HG03342 (cell line): ENCODE results near the gene RNU7-1.

Experiments used
- ATAC-seq: cut with Tn5 transposase; IDR thresholded peaks from one replicate; pipeline ENCODE4 v1.9.1; 2021; ENCODE audit warnings: mild to moderate bottlenecking, moderate library complexity; ENCODE audit not compliant: unreplicated experiment

Gene RNU7-1

DNA sequence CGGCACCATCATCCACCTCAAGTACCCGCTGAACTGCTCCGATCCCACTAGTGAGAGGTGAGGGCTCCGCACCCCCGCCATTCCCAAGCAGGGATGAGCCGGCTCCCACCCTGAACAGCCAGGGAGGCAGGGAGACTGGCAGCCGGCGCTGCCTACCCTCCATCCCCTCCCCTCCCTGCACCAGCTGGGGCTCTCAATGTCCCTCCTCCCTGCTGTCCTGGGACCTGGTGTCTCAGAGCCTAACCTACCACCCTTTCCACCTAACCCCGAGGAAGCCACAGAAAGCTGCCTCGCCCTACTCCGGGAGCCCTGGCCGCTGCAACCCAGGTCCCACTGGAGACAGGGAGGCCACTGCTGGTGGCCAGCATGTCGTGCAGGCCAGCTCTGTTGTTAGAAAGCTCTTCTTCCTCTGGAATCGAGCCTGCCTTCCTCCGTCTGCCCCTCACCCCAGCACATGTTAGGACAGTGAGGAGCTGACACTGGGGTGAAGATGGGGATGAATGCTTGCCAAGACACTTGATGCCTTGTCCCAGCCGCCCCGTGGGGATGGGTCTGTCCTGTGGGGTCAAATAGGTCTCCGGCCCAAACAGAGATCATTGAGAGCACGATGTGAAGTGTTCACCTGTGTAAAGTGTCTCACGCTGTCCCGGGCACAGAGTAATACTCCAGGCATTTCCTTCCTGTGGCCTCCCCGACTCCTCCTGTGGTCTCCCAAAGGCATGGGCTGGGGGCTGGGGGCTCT, 8.7 kb downstream of the RNU7-1 start:
- no peak for ATAC-seq

DNA sequence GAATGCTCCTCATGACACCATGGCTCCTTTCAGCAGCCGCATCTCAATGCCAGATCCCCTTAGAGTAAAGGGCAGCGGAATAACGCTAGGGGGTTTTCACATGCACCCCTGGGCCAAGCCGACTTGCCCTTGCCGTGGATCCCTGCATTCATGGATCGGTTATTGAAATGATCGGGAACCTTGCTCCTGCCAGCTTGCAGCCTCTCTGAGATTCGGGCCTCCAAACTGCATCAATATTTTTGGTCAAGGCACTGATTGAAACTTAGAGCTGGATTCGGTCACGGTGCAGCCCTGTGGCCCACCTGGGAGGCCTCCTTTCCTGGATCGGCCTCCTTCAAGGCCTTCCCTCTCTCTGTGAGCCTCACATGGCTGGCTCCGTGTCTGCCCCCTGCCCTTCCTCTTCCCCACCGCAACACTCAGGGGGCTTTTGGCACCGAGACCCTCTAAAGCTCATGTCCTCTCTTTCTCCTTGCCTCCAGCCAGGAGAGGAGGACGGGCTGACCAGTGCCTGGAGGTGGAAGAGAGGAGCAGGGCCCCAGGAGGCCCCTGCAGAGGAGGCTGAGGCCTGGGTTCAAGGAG, 9.3 kb downstream of the RNU7-1 start:
- ATAC-seq, result no peak

DNA sequence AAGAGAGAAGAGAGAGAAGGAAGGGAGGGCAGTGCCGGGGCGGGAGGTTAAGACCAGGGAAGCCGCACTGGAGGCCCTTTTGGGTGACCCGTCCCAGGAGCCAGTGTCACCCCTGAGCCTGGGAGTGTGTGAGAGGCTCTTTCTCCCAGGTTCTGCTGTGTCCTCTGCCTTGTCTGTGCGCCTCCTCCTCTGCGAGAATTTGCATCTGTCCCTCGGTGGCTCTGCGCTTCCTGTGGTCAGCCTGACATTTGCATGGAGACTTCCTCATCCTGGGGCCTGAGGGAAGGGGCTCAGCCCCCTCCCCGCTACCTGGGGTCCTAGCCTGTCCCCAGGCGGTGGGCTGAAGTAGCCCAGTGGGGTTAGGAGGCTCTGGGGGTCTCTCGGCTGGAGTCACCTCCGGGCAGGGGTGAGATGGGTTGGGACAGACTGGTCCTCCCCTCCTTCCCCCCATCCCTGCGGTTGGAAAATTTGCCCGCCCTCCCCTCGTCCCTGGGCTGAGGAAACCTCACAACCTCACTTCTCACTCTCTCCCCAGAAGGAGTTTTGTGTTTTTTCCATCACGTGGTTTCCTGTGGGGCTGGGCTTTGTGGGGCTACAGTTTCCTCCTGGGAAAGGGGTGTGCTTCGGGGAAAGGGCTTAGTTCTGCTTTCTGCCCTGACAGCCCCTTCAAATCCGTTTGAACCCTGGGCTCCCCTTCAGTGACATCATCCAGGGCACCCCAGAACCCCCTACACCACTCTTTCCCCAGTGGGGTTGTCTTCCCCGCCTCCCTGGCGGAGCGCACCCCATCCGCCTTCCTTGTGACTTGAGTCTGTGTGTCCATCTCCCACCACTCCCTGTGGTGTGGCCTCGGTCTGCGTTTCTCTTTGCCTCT, 10.1 kb downstream of the RNU7-1 start:
- ATAC-seq, result peak; percentile 50

GRCh38 chr12:6954316-6955107, 10.9 kb downstream of the RNU7-1 start:
- no peak for ATAC-seq

- ATAC-seq, result no peak
These were observed 11.7 kb downstream of the RNU7-1 start for GRCh38 chr12:6955108-6956020.

GRCh38 chr12:6956021-6956727, 12.6 kb downstream of the RNU7-1 start:
- ATAC-seq, result no peak

GRCh38 chr12:6957151-6957701, 13.6 kb downstream of the RNU7-1 start:
- ATAC-seq, result no peak

DNA sequence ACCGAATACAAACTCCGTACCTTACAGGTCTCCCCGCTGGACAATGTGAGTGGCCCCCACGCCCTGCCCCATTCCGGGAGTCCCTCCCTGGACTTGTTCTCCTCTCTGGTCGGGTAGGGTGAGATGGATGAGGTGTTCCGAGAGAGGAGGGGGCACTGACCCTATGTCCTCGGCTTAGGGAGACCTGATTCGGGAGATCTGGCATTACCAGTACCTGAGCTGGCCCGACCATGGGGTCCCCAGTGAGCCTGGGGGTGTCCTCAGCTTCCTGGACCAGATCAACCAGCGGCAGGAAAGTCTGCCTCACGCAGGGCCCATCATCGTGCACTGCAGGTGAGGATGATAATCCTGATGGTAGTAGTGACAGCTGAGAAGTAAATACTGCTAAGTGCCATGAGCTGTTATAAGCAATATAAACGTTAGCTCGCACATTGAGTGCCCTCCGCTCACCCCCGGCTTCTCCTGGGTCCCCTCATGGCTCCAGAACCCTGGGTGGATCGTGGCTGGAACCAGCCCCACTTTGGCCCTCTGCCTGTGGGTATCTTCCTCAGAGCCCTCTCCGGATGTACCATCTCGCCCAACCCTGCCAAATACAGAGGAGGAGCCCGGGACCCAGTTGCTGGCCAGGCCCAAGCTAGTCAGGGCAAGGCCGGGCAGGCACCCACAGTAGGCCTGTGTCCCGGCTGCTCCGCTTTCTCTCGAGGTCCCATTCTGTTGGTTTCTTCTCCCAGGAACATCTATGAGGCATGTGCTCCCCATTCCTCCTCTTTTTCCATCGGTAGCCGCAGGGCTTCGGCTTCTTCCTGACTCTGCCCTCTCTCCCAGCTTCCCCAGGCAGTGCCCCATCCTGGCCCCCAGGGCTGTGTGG, 14.4 kb downstream of the RNU7-1 start:
- ATAC-seq, result no peak

DNA sequence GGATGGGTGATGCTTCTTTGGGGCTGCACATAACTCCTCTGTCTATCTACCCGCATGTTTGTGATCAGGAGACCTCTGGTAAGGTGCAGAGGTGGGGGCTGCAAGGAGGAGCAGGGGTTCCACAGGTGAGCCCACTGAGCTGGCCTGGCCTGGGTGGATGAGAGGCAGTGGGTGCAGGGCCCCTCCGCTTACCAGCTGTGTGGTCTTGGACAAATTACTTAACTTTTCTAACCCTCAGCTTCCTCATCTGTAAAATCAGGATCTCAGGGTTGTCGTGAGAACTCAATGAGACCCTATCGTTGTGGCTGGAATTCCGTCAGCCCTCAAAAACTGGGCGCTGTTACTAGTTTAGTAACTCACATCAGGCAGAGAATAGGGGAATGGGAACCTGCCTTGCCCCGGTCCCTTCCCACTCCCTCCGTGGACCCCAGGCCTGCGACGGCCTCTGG, 15.0 kb downstream of the RNU7-1 start:
- ATAC-seq, result no peak

- peak; percentile 59 for ATAC-seq
These were observed 15.6 kb downstream of the RNU7-1 start for GRCh38 chr12:6959058-6959804.

DNA sequence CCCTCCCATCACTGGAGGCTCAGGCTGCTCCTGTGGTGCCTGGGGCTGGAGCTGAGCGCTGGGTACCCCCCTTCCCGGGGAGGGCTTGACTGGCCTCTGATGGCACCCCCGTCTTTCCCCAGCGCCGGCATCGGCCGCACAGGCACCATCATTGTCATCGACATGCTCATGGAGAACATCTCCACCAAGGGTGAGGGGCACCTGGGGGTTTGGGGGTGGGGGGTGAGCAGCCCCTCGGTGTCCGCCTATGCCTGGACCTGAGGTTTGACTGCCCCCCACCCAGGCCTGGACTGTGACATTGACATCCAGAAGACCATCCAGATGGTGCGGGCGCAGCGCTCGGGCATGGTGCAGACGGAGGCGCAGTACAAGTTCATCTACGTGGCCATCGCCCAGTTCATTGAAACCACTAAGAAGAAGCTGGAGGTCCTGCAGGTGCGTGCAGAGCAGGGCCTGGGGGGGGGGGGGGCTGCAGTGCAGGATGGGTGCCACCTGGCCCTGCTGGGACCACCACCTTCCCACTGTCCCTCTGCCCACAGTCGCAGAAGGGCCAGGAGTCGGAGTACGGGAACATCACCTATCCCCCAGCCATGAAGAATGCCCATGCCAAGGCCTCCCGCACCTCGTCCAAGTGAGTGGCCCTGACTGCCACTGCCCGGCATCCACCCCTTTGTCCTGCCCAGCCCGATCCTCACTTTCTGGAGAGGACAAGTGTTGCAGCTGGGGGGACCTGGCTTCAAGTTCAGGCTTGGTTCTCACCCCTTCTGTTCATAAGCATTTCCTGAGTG, 16.4 kb downstream of the RNU7-1 start:
- ATAC-seq, result no peak

- ATAC-seq, result no peak
These were observed 17.1 kb downstream of the RNU7-1 start for GRCh38 chr12:6960593-6961277.

GRCh38 chr12:6961278-6961694, 17.7 kb downstream of the RNU7-1 start:
- ATAC-seq, result no peak

DNA sequence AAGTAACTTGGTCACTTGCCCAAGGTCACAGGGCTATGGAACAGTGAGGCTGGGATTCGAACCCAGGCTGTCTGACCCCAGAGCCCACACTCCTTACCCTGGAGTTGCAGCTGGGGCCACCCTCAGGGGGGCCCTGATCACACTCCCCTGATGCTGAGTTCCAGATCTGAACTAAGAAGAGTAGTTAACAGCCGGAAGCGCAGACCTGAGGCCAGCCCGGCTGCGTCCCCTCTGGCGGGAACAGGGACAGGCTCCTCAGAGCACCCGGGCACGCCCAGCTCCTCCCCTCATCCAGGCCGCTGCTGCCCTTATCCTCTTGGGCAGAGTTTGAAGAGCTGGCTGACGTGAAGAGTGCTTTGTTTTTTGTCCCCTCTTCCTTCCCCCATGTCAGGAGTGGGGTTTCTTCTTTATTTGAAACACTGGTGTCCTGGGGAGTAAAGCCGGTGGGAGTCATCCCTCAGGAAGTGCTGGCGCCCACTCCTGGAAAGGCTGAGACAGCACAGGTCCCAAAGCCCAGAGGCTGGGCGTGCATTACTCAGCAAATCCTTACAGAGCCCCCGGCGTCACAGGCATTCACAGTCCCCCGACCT, 18.2 kb downstream of the RNU7-1 start:
- ATAC-seq, result no peak

- ATAC-seq, result no peak
These were observed 18.8 kb downstream of the RNU7-1 start for GRCh38 chr12:6962285-6963015.
